ENCODE measurements around the gene CSK.

- TF ChIP-seq CTCF (IDR thresholded peaks at IDR 0.05) (no peak), POLR2AphosphoS5 (IDR thresholded peaks at IDR 0.05) (no peak), POLR2A (IDR thresholded peaks at IDR 0.05) (no peak), EP300 (IDR thresholded peaks at IDR 0.05; ENCODE audit: low read depth) (no peak)
These were observed 17.5 kb downstream of the CSK start for GRCh38 chr15:74799255-74799855.

Measured in transverse colon (tissue), 4 donors.